MM.1S (cell line): ENCODE data around the gene LMLN.

Experiments used
- CTCF ChIP-seq: fragments of 300-600 bp; sonication (generic); IDR thresholded peaks from 2 replicates; pipeline ENCODE4 v1.5.1; 2016; ENCODE audit warnings: antibody characterized with exemption, low read length, mixed read lengths
- EZH2 ChIP-seq: fragments of 300-600 bp; sonication (generic); optimal IDR thresholded peaks from 2 replicates; pipeline ENCODE3; 2017; ENCODE audit warnings: low read depth, mild to moderate bottlenecking, antibody characterized with exemption, low read length, mixed read lengths

- TF ChIP-seq CTCF (no peak), EZH2 (no peak)
Measured at GRCh38 chr3:198048445-198048844, 88.4 kb downstream of the LMLN start.
